NCI-H446 treated with DMSO at 0.1 percent for 48 hours (cell line): Measurements from ENCODE around the gene LRRC3C.

ENCODE experiments used
- DNase-seq: peaks from one replicate; lab custom pipeline; 2025; lab: John Stamatoyannopoulos, UW

LRRC3C gene

DNA sequence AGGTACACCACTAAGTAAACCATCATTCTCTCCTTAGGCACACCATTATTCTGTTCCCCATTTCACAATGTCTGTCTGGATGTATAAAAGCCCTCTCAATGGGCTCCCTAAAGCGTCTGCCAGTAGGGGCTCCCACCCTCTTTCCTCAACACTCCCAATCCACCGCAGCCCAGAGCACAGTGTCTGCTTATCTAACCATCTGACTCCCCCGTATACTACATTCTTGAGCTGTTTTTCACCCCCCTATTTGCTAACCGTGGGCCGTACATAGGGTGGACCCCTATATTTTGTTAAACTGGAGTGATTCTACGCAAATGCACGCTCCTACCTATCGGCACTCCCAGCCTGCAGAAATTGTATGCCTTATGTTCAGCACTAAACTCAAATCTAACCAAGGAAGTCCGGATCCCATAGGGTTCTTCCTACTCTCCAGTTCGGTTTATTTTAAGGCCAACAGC lies 52.4 kb downstream of the LRRC3C start:
- DNase-seq: no peak

DNA sequence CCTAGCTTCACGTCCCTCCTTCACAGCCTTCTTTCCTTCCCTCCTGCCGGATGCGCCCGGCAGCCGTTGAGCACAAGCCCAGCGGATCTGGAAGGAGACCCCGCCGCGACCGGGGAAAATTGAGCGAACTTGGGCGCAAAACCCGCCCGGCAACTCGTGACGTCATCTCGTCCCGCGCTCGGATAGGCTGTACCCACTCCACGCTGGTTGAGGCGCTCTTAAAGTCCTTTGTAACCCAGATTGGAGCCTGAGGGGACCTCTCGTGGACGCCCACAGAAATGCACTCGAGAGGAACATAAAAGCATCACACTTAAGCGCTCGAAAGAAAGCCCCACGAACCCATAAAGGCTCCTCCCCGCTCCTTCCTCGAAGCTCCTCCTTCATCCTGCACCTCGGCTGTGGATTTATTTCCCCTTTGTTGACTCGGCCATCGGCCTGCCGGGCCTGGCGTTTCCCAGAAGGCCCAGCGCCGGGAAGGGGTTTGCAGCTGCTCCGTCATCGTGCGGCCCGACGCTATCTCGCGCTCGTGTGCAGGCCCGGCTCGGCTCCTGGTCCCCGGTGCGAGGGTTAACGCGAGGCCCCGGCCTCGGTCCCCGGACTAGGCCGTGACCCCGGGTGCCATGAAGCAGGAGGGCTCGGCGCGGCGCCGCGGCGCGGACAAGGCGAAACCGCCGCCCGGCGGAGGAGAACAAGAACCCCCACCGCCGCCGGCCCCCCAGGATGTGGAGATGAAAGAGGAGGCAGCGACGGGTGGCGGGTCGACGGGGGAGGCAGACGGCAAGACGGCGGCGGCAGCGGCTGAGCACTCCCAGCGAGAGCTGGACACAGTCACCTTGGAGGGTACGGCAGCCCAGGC lies 53.0 kb downstream of the LRRC3C start, which contains the start of gene PSMD3:
Gene PSMD3, plus strand, starts transcription at position 457 of the 856 bp plus-strand sequence. Its CDS starts 164 bp downstream, at position 621.
- DNase-seq: peak; percentile 98

DNA sequence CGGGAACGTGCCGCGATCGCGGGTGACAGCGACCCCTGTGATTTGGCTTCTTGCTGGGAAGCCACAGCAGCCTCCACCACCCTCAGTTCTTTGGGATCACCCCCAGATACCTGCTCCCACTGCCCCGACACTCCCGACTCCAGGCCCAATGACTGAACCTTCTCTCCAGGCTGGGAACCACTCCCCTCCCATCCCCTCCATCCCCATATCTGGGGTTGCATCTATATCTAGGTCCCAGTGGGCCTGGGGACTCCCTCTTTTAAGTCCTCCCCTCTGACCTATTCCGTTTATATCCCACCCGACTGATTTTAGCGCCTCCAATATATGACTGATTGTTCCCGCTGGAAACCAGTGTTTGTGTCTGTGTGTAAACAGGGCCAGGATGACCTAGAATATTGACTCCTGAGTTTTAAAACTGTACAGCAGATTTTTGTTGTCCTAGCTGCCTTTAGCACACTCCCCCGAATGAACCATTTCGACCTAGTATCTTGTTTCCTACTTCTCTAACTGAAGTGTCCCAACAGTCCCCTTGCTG lies 53.7 kb downstream of the LRRC3C start:
- no peak for DNase-seq

DNA sequence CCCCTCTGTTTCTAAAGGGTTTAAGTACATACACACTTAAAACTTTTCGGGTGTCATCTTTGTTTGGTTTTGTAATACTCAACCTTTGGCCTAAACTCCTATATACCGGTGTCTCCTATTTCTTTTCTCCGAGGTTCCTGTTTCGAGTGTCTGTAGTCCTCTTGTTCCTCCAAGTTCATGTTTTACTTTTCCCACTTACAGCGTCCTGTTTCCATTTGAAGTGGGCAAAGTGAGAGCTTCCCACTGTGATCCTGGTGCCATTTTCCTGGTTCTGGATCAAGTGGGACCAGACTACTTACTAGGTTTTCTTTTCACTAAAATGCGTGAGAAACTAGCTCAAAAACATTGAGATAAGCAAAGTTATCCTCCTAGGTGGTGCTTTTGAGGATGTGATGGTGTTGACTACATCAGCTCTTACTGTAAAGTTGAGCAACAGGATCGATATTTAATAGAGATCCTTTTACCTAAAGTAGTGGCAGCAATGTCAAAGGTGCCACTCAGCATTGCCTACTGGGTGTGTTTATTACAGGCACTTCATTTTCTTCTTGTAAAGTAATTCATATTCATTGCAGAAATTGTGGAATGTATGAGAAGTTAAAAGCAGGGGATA lies 54.3 kb downstream of the LRRC3C start:
- DNase-seq: no peak

DNA sequence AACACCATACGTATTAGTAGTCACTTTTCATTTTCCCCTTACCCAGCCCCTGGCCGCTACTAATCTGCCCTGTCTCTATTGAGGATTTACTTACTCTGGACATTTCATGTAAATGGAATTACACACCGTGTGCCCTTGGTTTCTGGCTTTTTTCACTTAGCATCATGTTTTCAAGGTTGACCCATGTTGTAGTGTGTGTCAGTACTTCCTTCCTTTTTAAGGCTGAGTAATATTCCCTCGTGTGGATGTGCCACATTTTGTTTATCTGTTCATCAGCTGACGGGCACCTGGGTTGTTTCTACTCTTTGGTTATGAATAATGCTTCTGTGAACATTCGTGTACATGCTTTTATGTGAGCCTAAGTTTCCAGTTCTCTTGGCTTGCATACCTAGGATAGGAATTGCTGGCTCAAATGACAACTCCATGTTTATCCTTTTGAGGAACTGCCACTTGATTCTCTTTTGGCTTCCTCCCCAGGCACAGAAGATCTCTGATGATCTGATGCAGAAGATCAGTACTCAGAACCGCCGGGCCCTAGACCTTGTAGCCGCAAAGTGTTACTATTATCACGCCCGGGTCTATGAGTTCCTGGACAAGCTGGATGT lies 60.8 kb downstream of the LRRC3C start:
- no peak for DNase-seq

DNA sequence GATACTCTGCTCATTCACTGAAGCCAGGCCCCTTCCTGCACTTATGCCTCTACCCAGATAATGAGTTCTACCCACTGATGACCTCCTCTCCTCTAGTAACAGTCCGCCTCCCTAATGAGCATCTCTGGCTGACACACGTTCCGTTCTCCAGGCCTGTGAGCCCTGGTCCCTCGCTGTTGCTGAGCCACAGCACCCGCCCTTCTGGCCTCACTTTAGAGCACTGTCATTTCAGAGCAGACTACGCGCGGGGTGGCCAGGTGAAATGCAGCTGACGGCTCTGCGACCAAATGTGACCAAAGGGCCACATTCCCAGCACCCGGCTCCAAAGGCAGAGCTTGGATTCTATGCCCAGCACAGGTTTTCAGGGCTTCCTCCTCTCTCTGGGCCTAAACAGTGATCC lies 66.9 kb downstream of the LRRC3C start:
- DNase-seq: no peak
